K562 (cell line): ENCODE results near the gene LMAN2.

Source experiments
- GABPA ChIP-seq: fragments of 200-800 bp; sonication (Bioruptor generic); conservative IDR thresholded peaks from 2 replicates; pipeline ENCODE4 v1.6.1; 2016; ENCODE audit warnings: low read depth, missing genetic modification characterization, missing compliant biosample characterization
- PCBP1 ChIP-seq: fragments of 200-400 bp; formaldehyde crosslinking; IDR thresholded peaks from 2 replicates; pipeline ENCODE4 v1.6.1; 2018; ENCODE audit warnings: mild to moderate bottlenecking, low read depth, low read length; ENCODE audit not compliant: poor library complexity, severe bottlenecking
- POLR2AphosphoS5 ChIP-seq: IDR thresholded peaks from 2 replicates; pipeline ENCODE4 v1.6.1; 2011; ENCODE audit warnings: mild to moderate bottlenecking, low read depth, low read length, moderate library complexity; ENCODE audit not compliant: control insufficient read depth, insufficient read depth
- ZNF512 ChIP-seq: IDR thresholded peaks from 2 replicates; pipeline ENCODE4 v1.6.1; 2016; ENCODE audit warnings: missing genetic modification characterization, missing compliant biosample characterization

- TF ChIP-seq ZNF512 (tag) (no peak), PCBP1 (no peak), GABPA (no peak), POLR2AphosphoS5 (no peak)
Observed at GRCh38 chr5:177309351-177310191, 41.9 kb downstream of the LMAN2 start.
